Measurements from ENCODE around the gene ADGB. TPM values are rescaled to one million over a fixed set of nuclear protein-coding genes. Genes with fewer than 3 reads are reported as not detected.

Gene ADGB
- total and polyA plus RNA-seq, 2 donors (not counting 1 experiment from before 2014, with no cell fraction given) = not detected

- DNase-seq (ENCODE audit: low read depth in 2 of 2) = peak; percentile 16 to 58
- Histone ChIP-seq H3K9me3 (ENCODE audit: control insufficient read depth, insufficient read depth, low read depth, low read length) (no peaks in the 10 kb centered on the region), H3K4me2 (ENCODE audit: extremely low read depth, insufficient read depth, low read length) (no peak overlapping the region), H3K27me3 (ENCODE audit: control insufficient read depth, insufficient read depth, low read length) (no peaks in the 10 kb centered on the region), H2AFZ (ENCODE audit: low read length) (no peak overlapping the region), H3K4me3 (replicated peaks in 1 of 4; ENCODE audit: control extremely low read depth in 1 of 4, insufficient read depth in 1 of 4, low read depth in 3 of 4, low read length in 4 of 4) (no peak overlapping the region), H3K79me2 (ENCODE audit: control insufficient read depth, insufficient read depth, low read length) (no peaks in the 10 kb centered on the region), H3K36me3 (ENCODE audit: control insufficient read depth, insufficient read depth, low read length) (no peaks in the 10 kb centered on the region), H3K4me1 (ENCODE audit: control insufficient read depth, extremely low read depth, insufficient read depth, low read length) (no peaks in the 10 kb centered on the region), H4K20me1 (ENCODE audit: control insufficient read depth, extremely low read depth, insufficient read depth, low read length) (no peaks in the 10 kb centered on the region), H3K27ac (ENCODE audit: insufficient read depth, low read length) (no peak overlapping the region), H3K9ac (ENCODE audit: insufficient read depth, low read length) (no peak overlapping the region)
- peak; percentile 30 to 65 for TF ChIP-seq CTCF (conservative IDR thresholded peaks at IDR 0.05 in 1 of 2, IDR thresholded peaks at IDR 0.05 in 1 of 2; ENCODE audit: low read depth in 1 of 2, low read length in 2 of 2)
- no peak for TF ChIP-seq EZH2 (IDR thresholded peaks at IDR 0.05; ENCODE audit: low read length, missing control alignments)
Observed at GRCh38 chr6:146785001-146785585, 186.3 kb downstream of the ADGB start.

DNA sequence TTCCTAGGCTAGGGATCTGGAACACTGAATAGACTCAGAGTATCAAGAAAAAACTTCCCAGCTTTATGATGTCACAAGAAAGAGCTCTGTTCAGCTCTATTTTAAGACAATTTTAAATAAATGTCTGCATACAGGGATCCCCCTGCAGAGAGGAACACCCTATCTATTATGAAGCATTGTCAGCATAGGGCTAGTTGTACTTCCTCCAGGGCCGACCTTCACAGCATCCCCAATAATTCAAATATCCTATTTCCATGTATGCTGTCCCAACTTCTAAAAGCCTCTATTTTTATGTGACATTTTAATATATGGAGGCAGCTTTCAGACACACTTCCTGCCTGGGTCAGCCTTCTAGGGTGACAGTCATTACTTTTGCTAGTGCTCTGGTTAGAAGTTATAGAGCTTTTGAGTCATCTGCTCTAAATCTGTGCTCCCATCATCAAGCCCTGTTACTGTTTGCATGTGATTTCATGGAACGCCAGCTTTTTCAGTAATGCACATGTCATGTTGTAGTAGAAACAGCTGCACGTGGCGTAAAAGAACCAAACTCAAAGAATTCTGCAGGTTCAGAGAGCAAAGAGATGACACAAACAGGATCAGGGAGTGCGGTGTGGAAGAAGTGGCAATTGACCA is 189.2 kb downstream of the ADGB start:
- no peaks in the 10 kb centered on the region for H4K20me1 ChIP-seq (ENCODE audit: control insufficient read depth, extremely low read depth, insufficient read depth, low read length)
- DNase-seq (ENCODE audit: low read depth in 2 of 2) = no peak
- no peak overlapping the region for H3K9ac ChIP-seq (ENCODE audit: insufficient read depth, low read length)
- no peak overlapping the region for H2AFZ ChIP-seq (ENCODE audit: low read length)
- no peaks in the 10 kb centered on the region for H3K79me2 ChIP-seq (ENCODE audit: control insufficient read depth, insufficient read depth, low read length)
- no peaks in the 10 kb centered on the region for H3K9me3 ChIP-seq (ENCODE audit: control insufficient read depth, insufficient read depth, low read depth, low read length)
- no peaks in the 10 kb centered on the region for H3K36me3 ChIP-seq (ENCODE audit: control insufficient read depth, insufficient read depth, low read length)
- H3K4me3 ChIP-seq (replicated peaks in 1 of 4; ENCODE audit: control extremely low read depth in 1 of 4, insufficient read depth in 1 of 4, low read depth in 3 of 4, low read length in 4 of 4) = no peak overlapping the region
- no peaks in the 10 kb centered on the region for H3K27me3 ChIP-seq (ENCODE audit: control insufficient read depth, insufficient read depth, low read length)
- H3K4me1 ChIP-seq (ENCODE audit: control insufficient read depth, extremely low read depth, insufficient read depth, low read length) = no peaks in the 10 kb centered on the region
- H3K27ac ChIP-seq (ENCODE audit: insufficient read depth, low read length) = no peak overlapping the region
- TF ChIP-seq EZH2 (IDR thresholded peaks at IDR 0.05; ENCODE audit: low read length, missing control alignments) (no peak), CTCF (conservative IDR thresholded peaks at IDR 0.05 in 1 of 2, IDR thresholded peaks at IDR 0.05 in 1 of 2; ENCODE audit: low read depth in 1 of 2, low read length in 2 of 2) (no peak)
- H3K4me2 ChIP-seq (ENCODE audit: extremely low read depth, insufficient read depth, low read length) = no peak overlapping the region

- no peak for DNase-seq (ENCODE audit: low read depth in 2 of 2)
- no peak overlapping the region for H3K4me3 ChIP-seq (replicated peaks in 1 of 4; ENCODE audit: control extremely low read depth in 1 of 4, insufficient read depth in 1 of 4, low read depth in 3 of 4, low read length in 4 of 4)
- no peaks in the 10 kb centered on the region for H3K36me3 ChIP-seq (ENCODE audit: control insufficient read depth, insufficient read depth, low read length)
- H3K4me2 ChIP-seq (ENCODE audit: extremely low read depth, insufficient read depth, low read length) = no peak overlapping the region
- no peaks in the 10 kb centered on the region for H3K9me3 ChIP-seq (ENCODE audit: control insufficient read depth, insufficient read depth, low read depth, low read length)
- TF ChIP-seq CTCF (conservative IDR thresholded peaks at IDR 0.05 in 1 of 2, IDR thresholded peaks at IDR 0.05 in 1 of 2; ENCODE audit: low read depth in 1 of 2, low read length in 2 of 2) (no peak), EZH2 (IDR thresholded peaks at IDR 0.05; ENCODE audit: low read length, missing control alignments) (no peak)
- H4K20me1 ChIP-seq (ENCODE audit: control insufficient read depth, extremely low read depth, insufficient read depth, low read length) = no peaks in the 10 kb centered on the region
- H3K79me2 ChIP-seq (ENCODE audit: control insufficient read depth, insufficient read depth, low read length) = no peaks in the 10 kb centered on the region
- no peak overlapping the region for H3K27ac ChIP-seq (ENCODE audit: insufficient read depth, low read length)
- no peaks in the 10 kb centered on the region for H3K4me1 ChIP-seq (ENCODE audit: control insufficient read depth, extremely low read depth, insufficient read depth, low read length)
- H3K27me3 ChIP-seq (ENCODE audit: control insufficient read depth, insufficient read depth, low read length) = no peaks in the 10 kb centered on the region
- H3K9ac ChIP-seq (ENCODE audit: insufficient read depth, low read length) = no peak overlapping the region
- no peak overlapping the region for H2AFZ ChIP-seq (ENCODE audit: low read length)
Observed at GRCh38 chr6:146790561-146791091, 191.9 kb downstream of the ADGB start.

All from fibroblast of lung (primary cell).